ENCODE data around the gene ATL1. TPM values are rescaled to one million over a fixed set of nuclear protein-coding genes. Genes with fewer than 3 reads are reported as not detected.

The ATL1 gene
- total and polyA plus RNA-seq, 2 of the 13 experiments (the other 11 are each of a cell fraction or from before 2014, with no cell fraction given): 0.60 to 0.65 TPM

GRCh38 chr14:50559990-50560930 lies at the start of gene ATL1 (continued):
- TF ChIP-seq TCF12 (IDR thresholded peaks at IDR 0.05) (no peak), TCF12 (CRISPR knock-in tag; IDR thresholded peaks at IDR 0.05) (no peak), AHR (CRISPR knock-in tag; IDR thresholded peaks at IDR 0.05) (no peak), NR0B2 (CRISPR knock-in tag; IDR thresholded peaks at IDR 0.05) (no peak), TSC22D2 (CRISPR knock-in tag; IDR thresholded peaks at IDR 0.05; ENCODE audit: borderline replicate concordance) (no peak), MYPOP (CRISPR knock-in tag; IDR thresholded peaks at IDR 0.05) (peak; percentile 92), EZH2 (conservative IDR thresholded peaks at IDR 0.05; ENCODE audit: low read depth, low read length) (peak; percentile 86; the same call in 1 of the 2 replicates), ZNF33A (CRISPR knock-in tag; IDR thresholded peaks at IDR 0.05; ENCODE audit: borderline replicate concordance) (no peak), GABPB1 (CRISPR knock-in tag; IDR thresholded peaks at IDR 0.05) (peak; percentile 32; the same call in 1 of the 2 replicates), ZNF232 (CRISPR knock-in tag; IDR thresholded peaks at IDR 0.05; ENCODE audit: borderline replicate concordance) (no peak), HNRNPK (IDR thresholded peaks at IDR 0.05; ENCODE audit: low read depth, low read length, poor library complexity, severe bottlenecking) (peak; percentile 40), MEIS1 (CRISPR knock-in tag; IDR thresholded peaks at IDR 0.05; ENCODE audit: borderline replicate concordance) (no peak), FOSL2 (CRISPR knock-in tag; IDR thresholded peaks at IDR 0.05) (no peak), LBX2 (CRISPR knock-in tag; IDR thresholded peaks at IDR 0.05; ENCODE audit: borderline replicate concordance) (no peak), ZMAT5 (CRISPR knock-in tag; IDR thresholded peaks at IDR 0.05; ENCODE audit: borderline replicate concordance, low read depth) (no peak), DBP (CRISPR knock-in tag; IDR thresholded peaks at IDR 0.05; ENCODE audit: not compliant biosample characterization) (no peak), MTF2 (CRISPR knock-in tag; IDR thresholded peaks at IDR 0.05; ENCODE audit: borderline replicate concordance) (no peak), CHCHD3 (CRISPR knock-in tag; IDR thresholded peaks at IDR 0.05) (no peak), ARID5B (CRISPR knock-in tag; IDR thresholded peaks at IDR 0.05) (0 out of 2 replicates have a peak, but pooled peaks have one; percentile 14)

Measured in HepG2 (cell line).